HG02840 (cell line): ENCODE measurements around the gene SMG6.
A peak's percentile ranks its signal among the peaks of the same experiment; 100 is the strongest.
"Not testable (repeated sequence)": the region's sequence is repeated elsewhere in the genome, so short reads cannot be mapped to it uniquely, and the experiment has no call there.

Experiments
- ATAC-seq: cut with Tn5 transposase; IDR thresholded peaks from one replicate; pipeline ENCODE4 v1.9.1; 2021; ENCODE audit warnings: mild to moderate bottlenecking, moderate library complexity, moderate number of reproducible peaks; ENCODE audit not compliant: unreplicated experiment, low FRiP score

Gene SMG6

DNA sequence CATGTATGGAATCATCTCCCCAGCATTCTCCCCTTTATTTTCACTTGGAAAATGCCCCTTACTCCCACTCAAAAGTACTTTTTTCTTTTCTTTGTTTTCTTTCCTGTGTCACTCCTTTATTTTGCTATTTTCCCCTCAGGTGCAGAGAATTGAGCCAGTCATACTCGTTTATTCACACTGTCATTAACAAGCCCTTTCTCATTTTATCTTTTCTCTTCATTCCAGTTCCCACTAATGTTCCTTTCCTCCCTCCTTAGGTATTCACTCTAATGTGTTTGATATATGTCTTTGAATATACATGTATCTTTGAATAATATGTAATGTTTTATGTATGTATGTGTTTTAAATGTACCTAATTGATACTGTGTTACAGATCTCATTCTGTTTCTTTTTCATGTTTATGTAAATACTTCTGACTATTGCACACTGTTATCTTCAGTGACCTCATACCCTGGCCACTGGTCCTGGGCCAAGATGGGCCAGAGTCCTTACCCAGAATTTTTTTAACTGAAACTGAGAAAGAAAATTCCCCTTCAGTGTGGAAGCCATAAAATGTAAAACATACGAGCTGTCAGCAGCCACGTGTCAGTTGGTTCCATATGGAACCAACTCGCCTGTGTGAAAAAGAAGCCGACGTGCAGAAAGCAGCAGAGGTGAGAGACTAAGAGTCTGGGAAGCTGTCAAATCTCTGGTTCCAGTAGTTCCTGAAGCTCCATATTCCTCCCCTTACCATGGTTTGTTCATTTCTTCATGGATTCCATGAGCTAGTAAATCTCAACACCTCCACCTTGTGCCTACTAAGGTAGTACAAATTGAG, 6.0 kb upstream of the SMG6 start:
- ATAC-seq = no peak

DNA sequence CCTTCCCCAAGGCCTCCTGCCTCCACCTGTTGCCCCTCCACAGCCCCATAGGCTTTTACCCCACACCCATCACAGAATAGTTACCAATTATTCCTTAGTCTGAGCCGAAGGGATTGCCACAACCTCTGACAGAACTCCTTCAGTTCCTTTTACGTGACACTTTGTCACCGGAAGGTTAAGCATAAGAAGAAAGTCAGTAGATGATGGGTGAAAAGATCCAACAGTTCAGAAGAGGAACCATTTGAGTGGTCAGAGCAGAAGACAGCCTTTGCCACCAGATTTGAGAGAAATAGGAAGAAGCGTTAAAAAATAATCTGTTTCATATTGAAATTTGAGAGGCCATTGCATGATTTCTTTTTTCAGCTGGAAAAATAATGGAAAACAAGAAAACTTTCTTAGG, 1.3 kb upstream of the SMG6 start:
- no peak for ATAC-seq

DNA sequence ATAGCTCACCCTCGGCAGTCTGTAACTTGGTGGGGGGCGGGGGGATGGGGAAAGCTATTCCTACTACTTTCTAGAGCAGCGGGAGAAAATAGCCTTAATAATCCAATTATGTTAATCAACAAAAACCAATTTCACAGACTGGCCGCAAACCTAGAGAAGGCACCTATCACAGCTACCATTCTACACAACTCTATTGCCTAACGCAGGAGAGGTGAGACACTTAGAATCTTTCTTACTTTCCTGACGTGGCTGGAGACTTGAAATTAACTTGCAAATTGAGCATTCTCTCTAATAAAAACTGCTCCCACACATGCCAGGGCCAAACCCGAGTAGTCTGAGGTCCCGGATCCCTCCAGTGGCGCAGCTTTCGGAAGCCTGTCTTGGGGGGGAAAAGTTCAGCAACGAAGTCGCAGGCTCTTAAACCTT, 794 bp downstream of the SMG6 start:
- ATAC-seq = peak; percentile 7

DNA sequence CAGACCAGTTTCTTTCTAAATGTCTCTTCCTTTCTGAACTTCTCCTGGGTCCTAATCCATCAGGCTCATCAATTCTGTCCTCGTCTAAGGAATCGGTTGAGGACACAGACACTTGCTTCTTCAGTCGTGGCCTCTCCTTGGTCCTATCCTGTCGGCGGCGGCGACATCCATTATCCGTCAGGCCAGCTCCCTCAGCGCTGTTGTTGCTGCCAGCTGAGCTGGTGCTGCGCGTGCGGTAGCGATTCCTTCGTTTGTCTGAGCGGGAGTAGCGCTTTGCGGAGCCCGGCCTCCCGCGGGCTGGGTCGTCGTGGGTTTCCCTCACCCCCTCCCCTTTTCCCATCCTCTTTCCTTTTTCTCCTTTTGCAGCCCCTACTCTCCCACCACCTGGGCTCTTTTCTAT, 3.8 kb downstream of the SMG6 start:
- no peak for ATAC-seq

DNA sequence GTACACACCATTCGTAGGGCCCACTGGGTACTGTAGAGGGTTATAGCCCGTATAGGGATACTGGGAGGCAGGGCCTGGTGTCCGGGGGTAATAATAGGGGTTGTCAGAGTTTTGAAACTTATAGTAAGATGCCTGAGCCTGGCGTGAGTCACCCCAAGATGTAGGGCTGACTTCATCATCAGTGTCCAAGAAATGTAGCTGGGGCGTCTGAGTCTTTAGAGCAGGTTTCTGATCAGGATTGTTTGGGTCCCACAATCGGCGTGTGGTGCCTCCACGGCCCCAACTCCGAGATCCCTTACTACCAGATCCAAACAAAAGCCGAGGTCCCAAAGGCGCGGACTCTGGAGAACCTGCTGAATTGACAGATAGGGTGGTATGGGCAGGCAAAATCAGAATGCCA, 4.4 kb downstream of the SMG6 start:
- no peak for ATAC-seq

DNA sequence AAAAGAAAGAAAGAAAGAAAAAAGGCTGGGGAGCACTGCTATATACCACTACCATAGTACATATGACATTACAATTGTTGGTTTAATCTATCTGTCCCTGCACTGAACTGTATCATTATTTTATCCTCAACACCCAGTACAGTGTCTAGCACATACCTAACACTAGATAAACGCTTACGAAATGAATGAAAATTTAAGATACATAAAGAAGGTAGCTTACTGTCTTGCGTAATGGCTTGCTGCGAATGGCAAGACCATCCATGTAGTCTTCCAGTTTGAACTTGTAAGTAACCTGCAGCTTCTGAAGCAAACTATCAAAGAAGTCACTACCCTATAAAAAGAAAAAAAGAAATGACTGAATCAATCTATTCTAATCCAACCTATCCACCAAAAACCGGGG, 6.6 kb downstream of the SMG6 start:
- no peak for ATAC-seq

DNA sequence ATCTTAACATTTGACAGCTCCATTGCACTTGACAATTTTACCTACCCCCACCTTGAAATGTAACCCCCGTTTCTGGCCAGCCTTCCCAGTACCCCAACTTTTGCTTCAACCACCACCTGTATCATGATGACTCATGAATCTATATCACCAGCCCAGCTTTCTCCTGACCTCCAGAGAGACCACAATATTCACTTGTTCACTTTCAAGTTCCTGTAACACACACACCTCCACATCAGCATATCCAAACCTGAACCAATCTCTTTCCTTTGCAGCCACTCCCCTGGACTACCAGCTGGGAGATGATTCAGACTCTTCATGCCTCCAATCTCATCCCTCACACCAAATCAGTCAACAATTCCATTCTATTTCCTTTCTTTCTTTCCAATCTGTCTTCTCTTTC, 8.0 kb downstream of the SMG6 start:
- ATAC-seq = no peak

DNA sequence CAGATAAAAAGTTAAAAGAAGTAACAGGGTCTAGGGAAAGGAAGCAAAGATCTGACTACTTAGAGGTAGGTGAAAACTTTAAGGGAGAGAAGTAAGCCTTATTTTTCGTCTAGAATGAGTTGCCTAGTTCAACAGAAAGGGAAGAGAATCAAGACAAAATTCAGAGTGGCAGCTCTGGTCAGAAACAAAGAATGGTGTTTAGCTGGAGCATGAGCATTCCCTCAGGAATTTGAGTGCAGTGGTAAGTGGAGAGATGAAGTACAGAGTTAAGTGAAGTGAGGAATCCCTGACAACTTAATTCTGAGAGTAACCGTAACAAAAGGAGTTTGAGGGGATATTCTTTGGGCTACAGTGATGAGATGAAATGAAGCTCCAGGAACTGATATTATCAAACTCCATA, 11.5 kb downstream of the SMG6 start:
- ATAC-seq = no peak

DNA sequence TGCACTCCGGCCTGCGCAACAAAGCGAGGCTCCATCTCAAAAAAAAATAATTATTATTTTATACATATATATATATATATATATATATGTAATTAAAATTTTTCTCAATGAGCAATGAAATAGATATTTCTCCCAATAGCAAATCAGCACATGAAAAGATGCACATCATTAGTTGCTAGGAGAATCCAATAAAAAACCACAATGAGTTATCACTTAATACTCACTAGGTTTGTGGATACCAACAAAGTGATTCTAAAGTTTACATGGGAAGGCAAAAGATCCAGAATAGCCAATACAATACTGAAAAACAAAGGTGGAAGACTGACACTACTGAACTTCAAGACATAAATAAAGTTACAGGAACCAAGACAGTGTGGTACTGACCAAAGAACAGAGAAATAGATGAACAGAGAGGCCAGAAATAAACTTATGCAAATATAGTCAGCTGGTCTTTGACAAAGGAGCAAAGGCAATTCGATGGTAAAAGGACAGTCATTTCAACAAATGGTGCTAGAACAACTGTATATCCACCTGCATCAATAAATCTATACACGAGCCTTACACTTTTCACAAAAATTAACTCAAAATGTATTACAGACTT, 13.6 kb downstream of the SMG6 start:
- ATAC-seq = no peak

DNA sequence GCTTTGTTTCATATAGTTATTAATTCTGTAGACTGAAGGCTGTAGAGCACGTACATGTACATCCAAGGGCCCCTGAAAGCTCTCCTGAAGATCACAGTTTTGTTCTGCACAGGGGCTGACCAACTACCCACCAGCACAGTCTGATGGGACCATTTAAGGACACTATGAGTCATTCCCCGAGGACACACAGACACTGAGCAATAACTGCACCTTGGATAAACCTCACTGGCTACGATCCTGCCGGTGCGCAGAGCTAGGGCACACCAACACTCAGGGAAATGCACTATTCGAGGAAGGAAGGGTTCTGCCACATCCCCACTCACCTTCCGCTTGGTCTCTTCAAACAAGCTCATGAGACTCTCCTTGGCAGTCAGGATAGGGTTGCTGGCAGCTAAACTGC, 20.3 kb downstream of the SMG6 start:
- no peak for ATAC-seq

DNA sequence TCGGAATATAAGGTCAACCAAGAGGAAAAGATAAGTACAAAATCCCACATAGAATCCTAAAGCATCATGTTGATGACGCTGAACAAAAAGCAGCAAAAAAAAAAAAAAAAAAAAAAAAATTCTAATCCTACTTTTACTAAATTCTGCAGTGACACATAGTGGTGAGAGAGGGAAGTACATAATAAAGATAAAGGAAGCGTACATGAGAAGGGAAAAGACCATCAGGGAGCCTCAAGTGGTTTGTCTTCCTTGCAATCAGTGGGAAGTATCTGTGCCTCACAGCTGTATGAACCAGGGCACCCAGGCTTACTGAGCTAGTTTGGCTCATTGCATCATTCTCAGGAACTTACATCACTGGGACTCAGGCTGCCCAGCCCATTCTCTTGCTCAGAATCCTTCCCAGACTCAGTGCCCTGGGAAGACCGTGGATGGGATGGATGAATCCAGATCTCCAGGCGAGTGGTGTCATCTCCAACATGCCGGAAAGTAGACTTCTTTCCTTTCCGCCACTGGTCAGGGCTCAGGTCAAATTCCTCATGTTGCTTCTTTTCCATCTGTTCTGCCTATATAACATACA, 21.2 kb downstream of the SMG6 start:
- no peak for ATAC-seq

DNA sequence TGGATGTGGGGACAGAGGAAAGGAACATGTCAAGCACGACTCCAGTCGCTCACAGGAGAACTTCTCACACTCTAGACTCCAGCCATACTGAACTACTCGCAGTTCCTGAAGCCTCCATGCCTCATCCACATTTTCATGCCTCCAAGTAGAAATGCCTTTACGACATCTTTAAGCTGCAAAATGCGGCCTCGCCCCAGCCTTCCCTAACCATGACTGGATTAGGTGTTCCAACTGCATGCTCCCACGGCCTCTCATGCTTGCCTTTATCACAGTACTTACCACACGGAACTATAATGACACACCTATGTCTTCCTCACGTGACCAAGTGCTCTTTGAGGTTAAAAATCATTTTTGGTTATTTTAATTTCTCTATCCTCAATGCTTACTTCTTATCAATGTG, 23.9 kb downstream of the SMG6 start:
- ATAC-seq = no peak

DNA sequence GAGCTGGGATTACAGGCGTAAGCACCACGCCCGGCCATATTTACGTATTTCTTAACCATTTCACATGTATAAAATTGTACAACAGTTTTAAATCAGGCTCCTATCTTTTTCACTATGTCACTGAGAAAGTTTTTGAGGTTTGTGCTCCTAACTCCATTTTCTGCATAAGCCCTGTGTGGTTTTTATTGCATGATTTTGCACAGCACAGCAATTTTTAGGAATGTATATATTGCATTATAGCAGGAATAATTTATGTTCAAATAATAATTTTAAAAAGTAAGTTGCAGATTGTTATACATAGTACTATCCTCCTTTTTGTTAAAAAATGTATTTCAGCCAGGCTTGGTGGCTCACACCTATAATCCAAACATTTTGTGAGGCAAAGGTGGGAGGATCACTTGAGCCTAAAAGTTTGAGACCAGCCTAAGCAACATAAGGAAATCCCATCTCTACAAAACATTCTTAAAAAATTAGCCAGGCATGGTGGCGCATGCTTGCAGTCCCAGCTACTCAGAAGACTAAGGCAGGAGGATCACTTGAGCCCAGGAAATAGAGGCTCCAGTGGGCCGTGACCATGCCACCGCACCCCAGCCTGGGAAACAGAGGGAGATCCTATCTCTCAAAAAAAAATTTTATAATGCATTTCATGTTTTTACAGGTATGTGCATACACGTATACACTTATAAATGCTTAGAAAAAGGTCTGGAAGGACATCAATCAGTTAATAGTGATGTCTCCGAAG, 26.0 kb downstream of the SMG6 start:
- no peak for ATAC-seq

DNA sequence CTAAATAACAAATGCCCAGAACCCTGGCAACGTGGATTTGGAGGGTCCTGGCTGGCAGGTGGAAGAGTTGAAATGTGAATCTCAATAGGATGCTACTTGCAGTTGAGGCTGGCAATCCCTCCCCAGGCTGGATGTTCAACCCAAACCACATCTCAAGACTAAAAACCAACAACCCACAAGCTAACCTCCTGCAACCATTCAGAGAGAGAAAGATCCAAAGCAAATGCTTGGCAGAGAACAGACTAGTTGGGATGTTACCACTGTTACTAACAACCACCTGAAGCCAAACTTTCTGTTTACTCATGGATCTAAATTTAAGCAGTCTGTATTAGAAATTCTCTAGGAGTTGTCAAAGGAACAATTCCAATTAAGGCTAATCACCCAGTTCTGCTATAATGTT, 27.9 kb downstream of the SMG6 start:
- no peak for ATAC-seq

DNA sequence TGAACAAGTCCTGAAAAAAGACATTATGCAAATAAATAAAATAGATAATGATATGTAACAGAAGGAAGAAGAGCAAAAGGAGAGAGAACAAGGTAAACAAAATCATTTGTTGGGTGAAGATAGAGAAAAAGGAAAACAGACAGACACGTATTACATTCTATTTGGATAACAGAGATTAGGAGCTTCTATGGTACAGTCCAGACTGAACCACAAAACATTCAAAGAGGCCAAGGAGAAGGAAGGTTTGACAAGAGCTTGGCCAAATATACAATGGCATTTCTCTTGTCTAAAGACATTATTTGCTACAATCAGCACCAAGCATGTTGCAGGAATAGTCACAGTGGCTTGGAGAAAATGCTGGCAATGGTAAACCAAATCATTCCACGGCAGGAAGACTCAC, 29.2 kb downstream of the SMG6 start:
- ATAC-seq = no peak

DNA sequence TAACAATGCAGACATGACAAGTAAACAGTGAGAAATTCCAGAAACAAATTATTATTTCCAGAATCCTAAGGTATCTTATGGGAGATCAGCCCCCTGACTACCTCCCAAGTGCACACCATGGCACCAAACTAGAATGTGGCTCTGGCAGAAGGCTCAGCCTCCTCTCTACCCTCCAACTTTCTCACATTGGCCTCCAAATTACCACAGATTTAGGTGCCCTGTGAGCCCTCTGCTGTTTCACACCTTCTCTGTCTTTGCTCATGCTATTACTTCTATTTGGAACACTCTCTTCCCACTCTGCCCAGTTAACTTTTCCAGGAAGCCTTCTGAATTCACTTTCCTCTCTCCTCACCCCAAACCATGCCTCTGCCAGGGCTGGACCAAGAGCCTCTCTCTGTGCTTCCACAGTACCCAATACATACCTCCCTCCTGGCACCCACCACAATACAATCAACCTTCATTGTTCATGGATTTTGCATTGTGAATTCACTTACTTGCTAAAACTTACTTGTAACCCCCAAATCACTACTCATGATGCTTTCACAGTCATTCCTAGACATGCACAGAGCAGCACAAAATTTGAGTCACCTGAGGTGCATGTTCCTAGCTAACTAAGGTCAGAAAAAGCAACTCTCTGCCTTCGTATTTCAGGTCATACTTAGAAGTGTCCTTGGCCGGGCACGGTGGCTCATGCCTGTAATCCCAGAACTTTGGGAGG, 31.4 kb downstream of the SMG6 start:
- ATAC-seq = no peak

DNA sequence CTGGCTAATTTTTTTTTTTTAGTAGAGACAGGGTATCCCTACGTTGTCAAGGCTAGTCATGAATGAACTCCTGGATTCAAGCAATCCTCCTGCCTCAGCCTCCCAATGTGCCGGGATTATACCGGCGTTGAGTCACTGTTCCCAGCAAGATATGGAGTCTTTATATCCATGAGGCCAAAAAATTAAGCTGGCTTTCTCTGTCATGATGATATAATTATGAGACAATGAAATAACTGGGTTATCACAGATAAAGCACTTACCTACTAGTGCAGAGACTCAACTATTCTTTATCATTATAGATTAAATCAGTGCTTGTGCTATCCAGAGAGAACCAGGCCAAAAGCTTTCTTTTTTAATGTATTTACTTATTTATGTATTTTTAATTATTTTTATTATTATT, 36.2 kb downstream of the SMG6 start:
- no peak for ATAC-seq

DNA sequence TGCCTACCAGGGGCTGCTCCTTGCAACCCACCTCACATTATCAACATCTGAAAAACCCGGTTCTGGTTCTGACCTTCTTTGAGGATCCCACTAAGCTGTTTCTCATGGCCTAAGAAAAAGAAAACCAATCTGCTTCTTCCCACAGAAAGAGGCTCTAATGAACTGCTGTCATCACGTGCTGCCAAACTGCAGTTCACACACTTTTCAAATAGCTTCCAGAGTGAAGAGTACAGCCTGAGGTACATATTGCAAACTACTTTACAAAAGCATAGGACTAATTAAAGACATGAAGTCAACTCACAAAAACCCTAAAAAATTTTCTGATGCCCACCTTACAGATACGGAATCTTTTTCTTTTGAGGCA, 36.7 kb downstream of the SMG6 start:
- ATAC-seq = no peak

DNA sequence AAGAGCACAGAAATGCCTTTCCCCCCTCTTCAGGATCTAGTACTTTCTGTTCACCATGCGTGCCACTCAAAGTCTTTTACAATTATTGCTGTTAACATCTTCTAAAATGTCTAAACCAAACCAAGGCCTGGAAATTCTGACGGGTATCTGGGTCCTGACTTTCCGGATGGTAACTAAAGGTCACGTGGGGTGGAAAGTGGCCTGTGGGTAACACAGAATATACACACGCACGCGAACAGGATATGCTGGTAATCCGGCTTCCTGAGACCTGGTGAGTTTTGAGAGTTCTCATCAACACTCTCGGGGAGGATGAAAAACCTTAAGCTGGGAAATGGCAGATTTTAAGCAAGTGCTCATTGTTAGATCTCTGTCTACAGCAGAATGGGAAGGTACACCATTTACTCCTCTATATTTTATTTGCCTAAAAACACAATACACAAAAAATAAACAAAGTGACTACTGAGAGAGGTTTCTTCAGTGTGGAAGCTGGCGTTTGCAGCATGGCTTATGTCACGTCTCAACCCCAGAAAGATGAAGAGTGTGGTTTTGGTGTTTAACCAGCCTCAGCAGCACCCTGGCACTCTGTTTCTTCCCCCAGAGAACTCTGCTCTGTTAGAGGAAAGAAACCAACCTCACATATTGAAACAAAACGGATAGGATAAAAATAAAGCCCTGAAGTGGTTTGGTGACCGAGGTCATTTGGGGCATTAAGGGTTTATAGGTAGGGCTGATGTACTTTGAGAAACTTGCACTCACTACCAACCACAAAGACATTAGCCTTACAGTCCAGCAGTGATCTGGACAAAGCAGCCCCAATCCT, 37.3 kb downstream of the SMG6 start:
- peak; percentile 69 for ATAC-seq

DNA sequence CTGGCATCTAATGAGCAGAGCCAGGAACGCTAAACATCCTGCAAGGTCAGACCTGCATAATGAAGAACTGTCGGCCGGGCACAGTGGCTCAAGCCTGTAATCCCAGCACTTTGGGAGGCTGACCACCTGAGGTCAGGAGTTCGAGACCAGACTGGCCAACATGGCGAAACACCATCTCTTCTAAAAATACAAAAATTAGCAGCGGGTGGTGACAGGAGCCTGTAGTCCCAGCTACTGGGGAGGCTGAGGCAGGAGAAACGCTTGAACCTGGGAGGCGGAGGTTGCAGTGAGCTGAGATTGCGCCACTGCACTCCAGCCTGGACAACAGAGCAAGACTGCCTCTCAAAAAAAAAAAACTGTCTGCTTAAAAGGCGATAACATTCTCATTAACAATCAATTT, 38.4 kb downstream of the SMG6 start:
- not testable (repeated sequence) for ATAC-seq
